ENCODE data around the gene PLAC8L1.

PLAC8L1 gene

GRCh38 chr5:146078566-146078965, 26.8 kb downstream of the PLAC8L1 start:
- DNase-seq, result no peak

- no peak for DNase-seq
These were observed 28.9 kb downstream of the PLAC8L1 start for GRCh38 chr5:146076455-146076854.

DNA sequence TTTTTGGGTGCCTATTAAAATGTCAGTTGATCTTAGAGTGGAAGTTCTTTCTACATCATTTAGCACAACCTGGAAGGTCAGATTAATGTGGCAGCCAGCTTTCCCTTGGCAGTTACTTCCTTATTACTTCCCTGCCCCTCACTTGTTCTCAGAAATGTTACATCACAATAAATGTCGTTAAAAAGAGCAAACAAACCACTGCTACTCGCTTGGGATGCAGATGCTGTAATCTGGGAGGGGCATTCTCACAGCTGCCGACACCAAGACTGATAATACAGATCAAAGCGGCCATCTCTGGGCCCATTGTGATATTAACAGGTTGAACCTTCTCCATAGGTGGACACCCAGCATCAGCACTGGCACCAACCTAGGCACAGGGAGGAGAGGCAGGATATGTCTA, 29.3 kb downstream of the PLAC8L1 start:
- no peak for DNase-seq

GRCh38 chr5:146073239-146073900, 32.0 kb downstream of the PLAC8L1 start:
- DNase-seq, result no peak

GRCh38 chr5:146072595-146072994, 32.8 kb downstream of the PLAC8L1 start:
- DNase-seq, result no peak

GRCh38 chr5:146071171-146071570, 34.2 kb downstream of the PLAC8L1 start:
- no peak for DNase-seq

GRCh38 chr5:146070746-146071145, 34.6 kb downstream of the PLAC8L1 start:
- no peak for DNase-seq

DNA sequence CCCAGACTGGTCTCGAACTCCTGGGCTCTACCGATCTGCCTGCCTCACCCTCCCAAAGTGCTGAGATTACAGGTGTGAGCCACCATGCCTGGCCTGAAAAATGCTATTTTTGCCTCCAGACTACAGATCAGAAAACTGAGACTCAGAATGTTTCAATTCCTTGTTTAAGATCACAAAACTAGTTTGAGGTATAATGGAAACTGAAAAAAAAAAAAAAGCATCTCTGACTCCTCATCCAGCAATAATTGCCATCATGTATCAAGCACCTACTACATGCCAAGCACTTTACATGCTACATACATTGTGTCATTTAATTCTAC, 35.6 kb downstream of the PLAC8L1 start:
- no peak for DNase-seq

- no peak for DNase-seq
These were observed 36.2 kb downstream of the PLAC8L1 start for GRCh38 chr5:146068977-146069779.

GRCh38 chr5:146068206-146068605, 37.2 kb downstream of the PLAC8L1 start:
- no peak for DNase-seq

DNA sequence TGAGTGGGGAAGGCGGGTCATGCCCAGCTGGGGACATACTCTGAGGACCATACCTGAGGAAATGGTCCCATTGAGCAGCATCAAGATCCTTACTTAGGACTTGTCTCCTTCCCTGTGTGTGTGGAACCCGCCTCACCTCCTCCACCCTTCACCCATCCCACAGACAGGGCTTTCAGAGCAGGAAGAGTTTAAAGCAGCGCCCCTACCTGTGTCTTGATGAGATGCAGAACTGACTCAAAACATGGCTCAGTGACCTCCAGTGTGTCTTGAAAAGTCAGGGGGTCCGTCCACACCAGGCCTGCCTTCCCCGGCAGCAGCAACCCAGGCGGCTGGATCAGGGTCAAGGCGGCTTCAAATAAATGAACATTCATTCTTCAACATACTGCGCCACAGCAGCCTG, 38.4 kb downstream of the PLAC8L1 start:
- no peak for DNase-seq

- DNase-seq, result no peak
These were observed 45.2 kb downstream of the PLAC8L1 start for GRCh38 chr5:146060221-146060585.

- DNase-seq, result no peak
These were observed 45.7 kb downstream of the PLAC8L1 start for GRCh38 chr5:146059460-146060220.

GRCh38 chr5:146055432-146055831, 49.9 kb downstream of the PLAC8L1 start:
- DNase-seq, result no peak

DNA sequence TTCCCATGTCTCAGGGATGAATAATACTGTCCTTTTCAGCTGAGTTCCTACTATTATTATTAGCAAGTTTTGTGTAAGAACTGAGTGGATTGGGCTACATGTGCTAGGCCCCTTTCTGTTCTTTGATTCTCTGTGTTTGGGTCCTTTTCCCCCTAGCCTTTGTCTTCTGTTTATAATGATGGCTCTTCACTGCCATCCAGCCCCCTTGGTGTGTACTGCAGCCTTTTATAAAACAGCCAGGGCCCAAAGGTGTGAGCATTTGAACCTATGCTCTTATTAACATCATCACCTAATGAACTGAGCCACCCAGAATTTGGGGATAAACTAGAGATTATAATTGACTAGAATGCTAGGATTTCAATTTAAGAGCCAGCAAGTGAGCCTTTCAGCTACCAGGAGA, 52.6 kb downstream of the PLAC8L1 start:
- DNase-seq, result no peak

DNA sequence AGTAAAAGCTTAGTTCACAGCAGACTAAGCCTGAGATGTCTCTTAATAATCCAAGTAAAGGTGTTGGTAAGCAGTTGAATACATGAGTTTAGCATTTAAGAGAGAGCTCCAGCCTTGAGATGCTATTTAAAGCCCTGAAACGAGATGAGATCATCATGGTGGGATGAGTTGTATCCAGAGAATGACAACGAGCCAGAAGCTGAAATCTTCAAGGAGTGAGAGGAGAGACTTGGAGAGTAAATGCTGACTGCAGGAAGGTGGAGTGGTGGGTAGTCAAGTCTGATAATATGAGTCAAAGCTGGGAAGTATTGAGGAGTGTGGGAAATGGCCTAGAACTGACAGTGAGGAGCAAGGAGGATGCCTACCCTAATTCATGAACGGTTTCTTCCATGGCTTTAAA, 53.7 kb downstream of the PLAC8L1 start:
- no peak for DNase-seq

GRCh38 chr5:146050086-146050485, 55.3 kb downstream of the PLAC8L1 start:
- DNase-seq, result no peak

DNA sequence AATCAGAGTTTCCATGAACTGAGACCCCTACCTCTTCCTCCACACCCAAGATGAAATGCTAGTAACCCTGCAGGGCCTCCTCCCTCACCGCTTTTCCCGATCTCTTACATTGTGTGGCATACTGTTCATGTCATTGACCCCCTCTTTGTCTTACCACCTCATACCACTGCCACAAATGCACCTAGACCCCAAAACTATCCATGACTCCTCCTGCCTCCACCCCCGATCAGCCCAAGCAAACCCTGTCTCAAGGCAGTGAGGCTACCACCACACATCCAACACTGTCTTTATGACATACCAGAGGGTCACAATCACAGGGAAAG, 55.7 kb downstream of the PLAC8L1 start:
- DNase-seq, result no peak

- peak; percentile 38 for DNase-seq
These were observed 56.2 kb downstream of the PLAC8L1 start for GRCh38 chr5:146048994-146049703.

- no peak for DNase-seq
These were observed 58.0 kb downstream of the PLAC8L1 start for GRCh38 chr5:146047396-146047795.

GRCh38 chr5:146043722-146044121, 61.7 kb downstream of the PLAC8L1 start:
- DNase-seq, result no peak

GRCh38 chr5:146042628-146043279, 62.6 kb downstream of the PLAC8L1 start:
- peak; percentile 20 for DNase-seq

- DNase-seq, result no peak
These were observed 64.1 kb downstream of the PLAC8L1 start for GRCh38 chr5:146041180-146041789.
